ENCODE measurements around the gene PTPDC1.

GRCh38 chr9:94086486-94087345 lies 2.5 kb downstream of the PTPDC1 start:
- TF ChIP-seq CTCF (IDR thresholded peaks at IDR 0.05; ENCODE audit: low read depth, low read length, missing input control) (no peak), MAX (IDR thresholded peaks at IDR 0.05) (no peak), TAF1 (conservative IDR thresholded peaks at IDR 0.05) (no peak), ATF3 (IDR thresholded peaks at IDR 0.05) (no peak), NR2F2 (IDR thresholded peaks at IDR 0.05) (no peak), SP1 (IDR thresholded peaks at IDR 0.05) (no peak), ZBTB33 (IDR thresholded peaks at IDR 0.05) (no peak), FOXA1 (IDR thresholded peaks at IDR 0.05) (no peak), YY1 (IDR thresholded peaks at IDR 0.05) (no peak), JUND (IDR thresholded peaks at IDR 0.05) (no peak), REST (IDR thresholded peaks at IDR 0.05) (no peak)
